ENCODE data around the gene SPACA4.

Gene SPACA4, protein sequence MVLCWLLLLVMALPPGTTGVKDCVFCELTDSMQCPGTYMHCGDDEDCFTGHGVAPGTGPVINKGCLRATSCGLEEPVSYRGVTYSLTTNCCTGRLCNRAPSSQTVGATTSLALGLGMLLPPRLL

GRCh38 chr19:48606463-48607358 lies at the start of gene SPACA4:
SPACA4 (plus strand) TSS chr19:48606742; CDS start chr19:48606979, 237 bp downstream.
- no peak for DNase-seq (ENCODE audit: low read depth, low spot score)
- Histone ChIP-seq H3K4me3 (ENCODE audit: insufficient read length, low read depth) (no peak within 1 kb of the TSS), H3K27me3 (ENCODE audit: insufficient read depth, insufficient read length) (no peaks in the 10 kb centered on the region), H3K36me3 (ENCODE audit: insufficient read depth, insufficient read length, low read length) (peaks cover 27% of the 10 kb centered on the region), H3K9me3 (ENCODE audit: insufficient read depth, low read length) (no peaks in the 10 kb centered on the region), H3K9ac (ENCODE audit: insufficient read length, low read depth) (no peak within 1 kb of the TSS), H3K4me1 (ENCODE audit: insufficient read depth, insufficient read length) (no peaks in the 10 kb centered on the region)
- TF ChIP-seq SUZ12 (IDR thresholded peaks at IDR 0.05; ENCODE audit: extremely low read depth, insufficient read depth, insufficient read length) (no peak), YY1 (IDR thresholded peaks at IDR 0.05; ENCODE audit: insufficient read depth, insufficient read length) (no peak), ZNF274 (IDR thresholded peaks at IDR 0.05; ENCODE audit: low read depth, low read length) (no peak)

DNA sequence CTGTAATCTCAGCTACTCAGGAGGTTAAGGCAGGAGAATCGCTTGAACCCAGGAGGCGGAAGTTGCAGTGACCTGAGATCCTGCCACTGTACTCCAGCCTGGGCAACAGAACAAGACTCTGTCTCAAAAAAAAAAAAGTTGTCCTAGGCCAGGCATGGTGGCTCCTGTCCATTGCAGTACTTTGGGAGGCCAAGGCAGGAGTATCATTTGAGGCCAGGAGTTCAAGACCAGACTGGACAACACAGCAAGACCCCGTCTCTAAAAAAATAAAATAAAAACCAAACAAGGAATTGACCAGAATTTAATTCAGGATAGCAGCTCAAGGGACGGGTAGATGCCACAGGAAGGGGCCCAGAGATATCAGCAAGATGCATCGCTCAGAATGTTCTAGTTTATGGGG lies 49.7 kb upstream of the SPACA4 start:
- Histone ChIP-seq H3K36me3 (ENCODE audit: insufficient read depth, insufficient read length, low read length) (no peaks in the 10 kb centered on the region), H3K4me3 (ENCODE audit: insufficient read length, low read depth) (no peak overlapping the region), H3K27me3 (ENCODE audit: insufficient read depth, insufficient read length) (no peaks in the 10 kb centered on the region), H3K9ac (ENCODE audit: insufficient read length, low read depth) (no peak overlapping the region), H3K4me1 (ENCODE audit: insufficient read depth, insufficient read length) (peaks cover 4% of the 10 kb centered on the region), H3K9me3 (ENCODE audit: insufficient read depth, low read length) (no peaks in the 10 kb centered on the region)
- DNase-seq (ENCODE audit: low read depth, low spot score): no peak
- TF ChIP-seq SUZ12 (IDR thresholded peaks at IDR 0.05; ENCODE audit: extremely low read depth, insufficient read depth, insufficient read length) (no peak), YY1 (IDR thresholded peaks at IDR 0.05; ENCODE audit: insufficient read depth, insufficient read length) (no peak), ZNF274 (IDR thresholded peaks at IDR 0.05; ENCODE audit: low read depth, low read length) (no peak)

- H3K9ac ChIP-seq (ENCODE audit: insufficient read length, low read depth): peak overlapping the region; percentile 8
- no peaks in the 10 kb centered on the region for H3K4me1 ChIP-seq (ENCODE audit: insufficient read depth, insufficient read length)
- no peak for TF ChIP-seq ZNF274 (IDR thresholded peaks at IDR 0.05; ENCODE audit: low read depth, low read length)
- no peak for TF ChIP-seq SUZ12 (IDR thresholded peaks at IDR 0.05; ENCODE audit: extremely low read depth, insufficient read depth, insufficient read length)
- TF ChIP-seq YY1 (IDR thresholded peaks at IDR 0.05; ENCODE audit: insufficient read depth, insufficient read length): no peak
- H3K9me3 ChIP-seq (ENCODE audit: insufficient read depth, low read length): no peaks in the 10 kb centered on the region
- no peak overlapping the region for H3K4me3 ChIP-seq (ENCODE audit: insufficient read length, low read depth)
- no peak for DNase-seq (ENCODE audit: low read depth, low spot score)
- no peaks in the 10 kb centered on the region for H3K36me3 ChIP-seq (ENCODE audit: insufficient read depth, insufficient read length, low read length)
- no peaks in the 10 kb centered on the region for H3K27me3 ChIP-seq (ENCODE audit: insufficient read depth, insufficient read length)
Measured at GRCh38 chr19:48558018-48558684, 48.4 kb upstream of the SPACA4 start.

GRCh38 chr19:48560095-48560530 lies 46.4 kb upstream of the SPACA4 start:
- Histone ChIP-seq H3K36me3 (ENCODE audit: insufficient read depth, insufficient read length, low read length) (no peaks in the 10 kb centered on the region), H3K9ac (ENCODE audit: insufficient read length, low read depth) (no peak overlapping the region), H3K27me3 (ENCODE audit: insufficient read depth, insufficient read length) (no peaks in the 10 kb centered on the region), H3K4me3 (ENCODE audit: insufficient read length, low read depth) (no peak overlapping the region), H3K4me1 (ENCODE audit: insufficient read depth, insufficient read length) (no peaks in the 10 kb centered on the region), H3K9me3 (ENCODE audit: insufficient read depth, low read length) (no peaks in the 10 kb centered on the region)
- TF ChIP-seq ZNF274 (IDR thresholded peaks at IDR 0.05; ENCODE audit: low read depth, low read length) (no peak), YY1 (IDR thresholded peaks at IDR 0.05; ENCODE audit: insufficient read depth, insufficient read length) (no peak), SUZ12 (IDR thresholded peaks at IDR 0.05; ENCODE audit: extremely low read depth, insufficient read depth, insufficient read length) (no peak)
- DNase-seq (ENCODE audit: low read depth, low spot score): no peak

GRCh38 chr19:48561412-48561811 lies 45.1 kb upstream of the SPACA4 start:
- H3K9ac ChIP-seq (ENCODE audit: insufficient read length, low read depth): no peak overlapping the region
- TF ChIP-seq SUZ12 (IDR thresholded peaks at IDR 0.05; ENCODE audit: extremely low read depth, insufficient read depth, insufficient read length) (no peak), YY1 (IDR thresholded peaks at IDR 0.05; ENCODE audit: insufficient read depth, insufficient read length) (no peak), ZNF274 (IDR thresholded peaks at IDR 0.05; ENCODE audit: low read depth, low read length) (no peak)
- no peaks in the 10 kb centered on the region for H3K36me3 ChIP-seq (ENCODE audit: insufficient read depth, insufficient read length, low read length)
- no peaks in the 10 kb centered on the region for H3K9me3 ChIP-seq (ENCODE audit: insufficient read depth, low read length)
- no peaks in the 10 kb centered on the region for H3K4me1 ChIP-seq (ENCODE audit: insufficient read depth, insufficient read length)
- H3K4me3 ChIP-seq (ENCODE audit: insufficient read length, low read depth): no peak overlapping the region
- DNase-seq (ENCODE audit: low read depth, low spot score): no peak
- no peaks in the 10 kb centered on the region for H3K27me3 ChIP-seq (ENCODE audit: insufficient read depth, insufficient read length)

GRCh38 chr19:48565090-48565489 lies 41.5 kb upstream of the SPACA4 start:
- TF ChIP-seq SUZ12 (IDR thresholded peaks at IDR 0.05; ENCODE audit: extremely low read depth, insufficient read depth, insufficient read length): no peak
- TF ChIP-seq ZNF274 (IDR thresholded peaks at IDR 0.05; ENCODE audit: low read depth, low read length): no peak
- TF ChIP-seq YY1 (IDR thresholded peaks at IDR 0.05; ENCODE audit: insufficient read depth, insufficient read length): no peak
- no peaks in the 10 kb centered on the region for H3K36me3 ChIP-seq (ENCODE audit: insufficient read depth, insufficient read length, low read length)
- H3K4me3 ChIP-seq (ENCODE audit: insufficient read length, low read depth): no peak overlapping the region
- H3K9ac ChIP-seq (ENCODE audit: insufficient read length, low read depth): no peak overlapping the region
- no peaks in the 10 kb centered on the region for H3K9me3 ChIP-seq (ENCODE audit: insufficient read depth, low read length)
- no peak for DNase-seq (ENCODE audit: low read depth, low spot score)
- no peaks in the 10 kb centered on the region for H3K27me3 ChIP-seq (ENCODE audit: insufficient read depth, insufficient read length)
- H3K4me1 ChIP-seq (ENCODE audit: insufficient read depth, insufficient read length): peaks cover 4% of the 10 kb centered on the region

Data from NT2/D1 (cell line).